Measurements from ENCODE around the gene ZNF621. TPM values are rescaled to one million over a fixed set of nuclear protein-coding genes. Genes with fewer than 3 reads are reported as not detected.

ZNF621 gene
- polyA plus RNA-seq, 2 of the 4 experiments (the other 2 are of a cell fraction), result 6.8 to 16.1 TPM

GRCh38 chr3:40534283-40534682, 9.5 kb downstream of the ZNF621 start:
- FAIRE-seq, result no peak
- POLR2A ChIA-PET, result no interaction called here
- no peak overlapping the region for H3K27ac ChIP-seq
- TF ChIP-seq HEYL (CRISPR knock-in tag; IDR thresholded peaks at IDR 0.05) (no peak), MAFK (IDR thresholded peaks at IDR 0.05; ENCODE audit: partially characterized antibody) (peak; percentile 52)
- CTCF ChIA-PET, result interaction anchor here (1.2 kb wide), 1 partner anchor 29 kb away, joined by 3 read pairs; no protein-coding TSS in a partner anchor
- DNase-seq (ENCODE audit: low read depth in 1 of 2, low spot score in 1 of 2), result no peak
- H3K4me2 ChIP-seq, result no peak overlapping the region
- no peaks in the 10 kb centered on the region for H3K4me1 ChIP-seq
- peaks cover 55% of the 10 kb centered on the region for H3K9me3 ChIP-seq
- ATAC-seq, result no peak
- no peak overlapping the region for H3K4me3 ChIP-seq

- no peak for ATAC-seq
- Histone ChIP-seq H3K9me3 (peaks cover 6% of the 10 kb centered on the region; the same call in 1 of the 3 replicates), H3K4me1 (no peaks in the 10 kb centered on the region), H3K4me2 (no peak overlapping the region), H3K27ac (no peak overlapping the region), H3K4me3 (no peak overlapping the region)
- TF ChIP-seq BCL3 (IDR thresholded peaks at IDR 0.05) (no peak), CBX2 (IDR thresholded peaks at IDR 0.05; ENCODE audit: borderline replicate concordance, low read depth) (no peak), JUN (IDR thresholded peaks at IDR 0.05) (no peak), NFE2L2 (conservative IDR thresholded peaks at IDR 0.05; ENCODE audit: low read length) (no peak), KDM1A (IDR thresholded peaks at IDR 0.05; ENCODE audit: low read depth) (no peak), KDM5A (IDR thresholded peaks at IDR 0.05) (no peak), RFX5 (IDR thresholded peaks at IDR 0.05) (no peak), HOXB13 (CRISPR knock-in tag; IDR thresholded peaks at IDR 0.05; ENCODE audit: low read depth) (no peak), EHMT2 (IDR thresholded peaks at IDR 0.05; ENCODE audit: low read depth) (no peak), EHF (CRISPR knock-in tag; IDR thresholded peaks at IDR 0.05) (no peak), CBX8 (IDR thresholded peaks at IDR 0.05) (no peak), USF2 (IDR thresholded peaks at IDR 0.05) (no peak), MAZ (IDR thresholded peaks at IDR 0.05; ENCODE audit: borderline replicate concordance, low read depth, low read length) (no peak)
- TF ChIP-seq, protein P1, sequence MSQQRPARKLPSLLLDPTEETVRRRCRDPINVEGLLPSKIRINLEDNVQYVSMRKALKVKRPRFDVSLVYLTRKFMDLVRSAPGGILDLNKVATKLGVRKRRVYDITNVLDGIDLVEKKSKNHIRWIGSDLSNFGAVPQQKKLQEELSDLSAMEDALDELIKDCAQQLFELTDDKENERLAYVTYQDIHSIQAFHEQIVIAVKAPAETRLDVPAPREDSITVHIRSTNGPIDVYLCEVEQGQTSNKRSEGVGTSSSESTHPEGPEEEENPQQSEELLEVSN (IDR thresholded peaks at IDR 0.05; ENCODE audit: borderline replicate concordance, low read depth), result no peak
- TF ChIP-seq, protein P2, sequence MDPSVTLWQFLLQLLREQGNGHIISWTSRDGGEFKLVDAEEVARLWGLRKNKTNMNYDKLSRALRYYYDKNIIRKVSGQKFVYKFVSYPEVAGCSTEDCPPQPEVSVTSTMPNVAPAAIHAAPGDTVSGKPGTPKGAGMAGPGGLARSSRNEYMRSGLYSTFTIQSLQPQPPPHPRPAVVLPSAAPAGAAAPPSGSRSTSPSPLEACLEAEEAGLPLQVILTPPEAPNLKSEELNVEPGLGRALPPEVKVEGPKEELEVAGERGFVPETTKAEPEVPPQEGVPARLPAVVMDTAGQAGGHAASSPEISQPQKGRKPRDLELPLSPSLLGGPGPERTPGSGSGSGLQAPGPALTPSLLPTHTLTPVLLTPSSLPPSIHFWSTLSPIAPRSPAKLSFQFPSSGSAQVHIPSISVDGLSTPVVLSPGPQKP (IDR thresholded peaks at IDR 0.05; ENCODE audit: low read depth, low read length), result no peak
- TF ChIP-seq, protein P3, sequence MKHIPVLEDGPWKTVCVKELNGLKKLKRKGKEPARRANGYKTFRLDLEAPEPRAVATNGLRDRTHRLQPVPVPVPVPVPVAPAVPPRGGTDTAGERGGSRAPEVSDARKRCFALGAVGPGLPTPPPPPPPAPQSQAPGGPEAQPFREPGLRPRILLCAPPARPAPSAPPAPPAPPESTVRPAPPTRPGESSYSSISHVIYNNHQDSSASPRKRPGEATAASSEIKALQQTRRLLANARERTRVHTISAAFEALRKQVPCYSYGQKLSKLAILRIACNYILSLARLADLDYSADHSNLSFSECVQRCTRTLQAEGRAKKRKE (CRISPR knock-in tag; IDR thresholded peaks at IDR 0.05; ENCODE audit: low read depth), result no peak
- ChIA-PET CTCF (no interaction called here), POLR2A (no interaction called here)
- DNase-seq (ENCODE audit: low read depth in 1 of 2, low spot score in 1 of 2), result peak in 1 of 2 experiments; percentile 7
- 28% methylated on average over 1 of the region's 1 CpG for WGBS (ENCODE audit: missing lambda C conversion rate)
- FAIRE-seq, result no peak
Measured at GRCh38 chr3:40546816-40547215, 22.1 kb downstream of the ZNF621 start.

DNA sequence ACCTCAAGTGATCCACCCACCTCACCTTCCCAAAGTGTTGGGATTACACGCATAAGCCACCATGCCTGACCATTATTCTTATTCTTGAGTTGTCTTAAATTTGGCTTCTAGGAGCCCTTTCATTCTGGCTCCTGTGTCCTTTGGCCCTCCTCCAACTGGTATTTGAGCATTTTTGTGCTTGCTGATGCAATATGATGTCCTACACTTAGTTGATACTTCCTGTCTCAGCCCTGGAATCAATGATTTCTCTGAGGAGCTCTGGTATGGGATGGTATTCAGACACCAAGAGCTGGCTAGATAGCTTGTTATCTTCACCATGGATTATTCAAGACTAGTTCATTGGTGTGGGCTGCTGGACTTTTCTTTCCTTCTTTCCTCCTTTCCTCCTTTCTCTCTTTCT, 25.4 kb downstream of the ZNF621 start:
- no peak overlapping the region for H3K27ac ChIP-seq
- no peak for FAIRE-seq
- H3K9me3 ChIP-seq, result peaks cover 6% of the 10 kb centered on the region; the same call in 1 of the 3 replicates
- no peak overlapping the region for H3K4me2 ChIP-seq
- POLR2A ChIA-PET, result no interaction called here
- DNase-seq (ENCODE audit: low read depth in 1 of 2, low spot score in 1 of 2), result no peak
- H3K4me1 ChIP-seq, result no peaks in the 10 kb centered on the region
- 92% methylated on average over 1 of the region's 1 CpG for WGBS (ENCODE audit: missing lambda C conversion rate)
- CTCF ChIA-PET, result interaction anchor here (0.7 to 1.1 kb wide), 2 partner anchors 8 to 1549 kb away, joined by 3 read pairs; no protein-coding TSS in a partner anchor
- no peak for ATAC-seq
- H3K4me3 ChIP-seq, result no peak overlapping the region
- TF ChIP-seq CHD2 (IDR thresholded peaks at IDR 0.05; ENCODE audit: low read length, partially characterized antibody) (no peak), MAFK (IDR thresholded peaks at IDR 0.05; ENCODE audit: partially characterized antibody) (no peak), RFX5 (IDR thresholded peaks at IDR 0.05) (no peak), PHF8 (IDR thresholded peaks at IDR 0.05; ENCODE audit: borderline replicate concordance, low read depth) (no peak), RAD21 (conservative IDR thresholded peaks at IDR 0.05 in 1 of 2, IDR thresholded peaks at IDR 0.05 in 1 of 2) (no peak), CBX8 (IDR thresholded peaks at IDR 0.05) (no peak), HEYL (CRISPR knock-in tag; IDR thresholded peaks at IDR 0.05) (no peak), EP300 (IDR thresholded peaks at IDR 0.05) (no peak), PBX3 (IDR thresholded peaks at IDR 0.05) (no peak)
- TF ChIP-seq, protein P4, sequence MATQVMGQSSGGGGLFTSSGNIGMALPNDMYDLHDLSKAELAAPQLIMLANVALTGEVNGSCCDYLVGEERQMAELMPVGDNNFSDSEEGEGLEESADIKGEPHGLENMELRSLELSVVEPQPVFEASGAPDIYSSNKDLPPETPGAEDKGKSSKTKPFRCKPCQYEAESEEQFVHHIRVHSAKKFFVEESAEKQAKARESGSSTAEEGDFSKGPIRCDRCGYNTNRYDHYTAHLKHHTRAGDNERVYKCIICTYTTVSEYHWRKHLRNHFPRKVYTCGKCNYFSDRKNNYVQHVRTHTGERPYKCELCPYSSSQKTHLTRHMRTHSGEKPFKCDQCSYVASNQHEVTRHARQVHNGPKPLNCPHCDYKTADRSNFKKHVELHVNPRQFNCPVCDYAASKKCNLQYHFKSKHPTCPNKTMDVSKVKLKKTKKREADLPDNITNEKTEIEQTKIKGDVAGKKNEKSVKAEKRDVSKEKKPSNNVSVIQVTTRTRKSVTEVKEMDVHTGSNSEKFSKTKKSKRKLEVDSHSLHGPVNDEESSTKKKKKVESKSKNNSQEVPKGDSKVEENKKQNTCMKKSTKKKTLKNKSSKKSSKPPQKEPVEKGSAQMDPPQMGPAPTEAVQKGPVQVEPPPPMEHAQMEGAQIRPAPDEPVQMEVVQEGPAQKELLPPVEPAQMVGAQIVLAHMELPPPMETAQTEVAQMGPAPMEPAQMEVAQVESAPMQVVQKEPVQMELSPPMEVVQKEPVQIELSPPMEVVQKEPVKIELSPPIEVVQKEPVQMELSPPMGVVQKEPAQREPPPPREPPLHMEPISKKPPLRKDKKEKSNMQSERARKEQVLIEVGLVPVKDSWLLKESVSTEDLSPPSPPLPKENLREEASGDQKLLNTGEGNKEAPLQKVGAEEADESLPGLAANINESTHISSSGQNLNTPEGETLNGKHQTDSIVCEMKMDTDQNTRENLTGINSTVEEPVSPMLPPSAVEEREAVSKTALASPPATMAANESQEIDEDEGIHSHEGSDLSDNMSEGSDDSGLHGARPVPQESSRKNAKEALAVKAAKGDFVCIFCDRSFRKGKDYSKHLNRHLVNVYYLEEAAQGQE (IDR thresholded peaks at IDR 0.05), result no peak
